Activated naive CD8-positive, alpha-beta T cell treated with anti-CD3 and anti-CD28 coated beads for 36 hours (primary cell): ENCODE measurements around the gene HMCN2. TPM values are rescaled to one million over a fixed set of nuclear protein-coding genes. Genes with fewer than 3 reads are reported as not detected.

Experiments used
- DNase-seq: peaks from one replicate; pipeline ENCODE4 v3.0.0; 2021
- H3K27ac Mint-ChIP-seq: one replicate; pipeline ENCODE4 v1.8.0; 2022; ENCODE audit warnings: mild to moderate bottlenecking, moderate library complexity, mixed read lengths
- H3K27me3 Mint-ChIP-seq: one replicate; pipeline ENCODE4 v1.8.0; 2022; ENCODE audit warnings: mild to moderate bottlenecking, mixed read lengths
- H3K36me3 Mint-ChIP-seq: one replicate; pipeline ENCODE4 v1.8.0; 2021; ENCODE audit warnings: mild to moderate bottlenecking, mixed read lengths
- H3K4me1 Mint-ChIP-seq: one replicate; pipeline ENCODE4 v1.8.0; 2021; ENCODE audit warnings: mixed read lengths
- H3K4me3 Mint-ChIP-seq: one replicate; pipeline ENCODE4 v1.8.0; 2022; ENCODE audit warnings: mild to moderate bottlenecking, moderate library complexity, mixed read lengths
- H3K9me3 Mint-ChIP-seq: one replicate; pipeline ENCODE4 v1.8.0; 2022; ENCODE audit warnings: mixed read lengths
- total RNA-seq, 2 experiments: library from RNA; stranded (reverse); gene quantifications; one replicate each; pipeline ENCODE4 v1.2.3, GENCODE V29; 2021

The HMCN2 gene
- total RNA-seq, 2 experiments from 2014 or later, result not detected

- H3K36me3 Mint-ChIP-seq, result no peaks in the 10 kb centered on the region
- H3K4me3 Mint-ChIP-seq, result no peak overlapping the region
- H3K9me3 Mint-ChIP-seq, result no peaks in the 10 kb centered on the region
- peaks cover 42% of the 10 kb centered on the region for H3K27me3 Mint-ChIP-seq
- no peak overlapping the region for H3K27ac Mint-ChIP-seq
- H3K4me1 Mint-ChIP-seq, result no peaks in the 10 kb centered on the region
- DNase-seq, result no peak
These were observed 206.7 kb downstream of the HMCN2 start for GRCh38 chr9:130472184-130472705.

GRCh38 chr9:130473009-130473408, 207.4 kb downstream of the HMCN2 start:
- DNase-seq, result no peak
- Mint-ChIP-seq H3K4me1 (no peaks in the 10 kb centered on the region), H3K27me3 (peaks cover 34% of the 10 kb centered on the region), H3K9me3 (no peaks in the 10 kb centered on the region), H3K36me3 (no peaks in the 10 kb centered on the region), H3K27ac (no peak overlapping the region), H3K4me3 (no peak overlapping the region)

DNA sequence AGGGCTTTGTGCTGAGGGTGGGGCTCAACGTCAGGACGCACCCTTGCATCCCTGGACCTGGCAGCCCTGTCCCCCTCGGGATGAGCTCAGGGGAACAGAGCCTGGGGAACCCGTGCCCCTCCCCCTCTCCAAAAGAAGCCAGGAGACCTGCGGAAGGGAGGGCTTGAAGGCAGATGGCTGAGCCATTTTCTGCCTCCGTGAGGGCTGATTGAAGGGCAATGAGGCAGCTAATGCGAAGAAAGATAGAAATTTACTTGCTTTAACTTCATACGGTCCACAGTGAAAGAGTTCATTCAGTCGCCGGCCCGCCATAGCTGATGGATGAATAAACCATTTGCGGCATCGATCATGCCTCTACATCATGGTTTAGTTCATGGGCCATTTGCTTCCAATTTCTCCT, 208.0 kb downstream of the HMCN2 start:
- Mint-ChIP-seq H3K27ac (no peak overlapping the region), H3K4me1 (no peaks in the 10 kb centered on the region), H3K27me3 (peaks cover 30% of the 10 kb centered on the region), H3K4me3 (no peak overlapping the region), H3K9me3 (no peaks in the 10 kb centered on the region), H3K36me3 (no peaks in the 10 kb centered on the region)
- DNase-seq, result no peak

DNA sequence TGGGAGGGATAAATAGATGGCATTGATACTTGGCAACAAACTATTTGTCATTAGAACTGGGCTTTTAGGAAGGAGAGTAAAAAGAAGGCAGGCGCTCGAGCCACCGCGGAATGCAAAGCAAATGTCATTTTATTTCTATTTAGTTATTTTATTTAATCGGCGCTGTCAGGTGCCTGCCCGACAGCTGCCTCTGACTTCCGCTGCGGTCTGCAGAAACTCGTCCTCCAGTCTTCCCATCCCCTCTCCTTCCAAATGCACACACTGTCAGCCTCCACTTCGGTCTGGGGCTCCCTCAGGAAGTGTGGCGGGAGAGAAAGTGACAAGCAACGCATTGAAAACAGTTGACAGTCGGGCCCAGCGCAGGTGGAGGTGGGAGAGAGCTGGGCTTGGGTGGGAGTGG, 208.5 kb downstream of the HMCN2 start:
- no peak for DNase-seq
- no peaks in the 10 kb centered on the region for H3K4me1 Mint-ChIP-seq
- H3K27me3 Mint-ChIP-seq, result peaks cover 26% of the 10 kb centered on the region
- H3K9me3 Mint-ChIP-seq, result no peaks in the 10 kb centered on the region
- H3K27ac Mint-ChIP-seq, result no peak overlapping the region
- H3K4me3 Mint-ChIP-seq, result no peak overlapping the region
- no peaks in the 10 kb centered on the region for H3K36me3 Mint-ChIP-seq

DNA sequence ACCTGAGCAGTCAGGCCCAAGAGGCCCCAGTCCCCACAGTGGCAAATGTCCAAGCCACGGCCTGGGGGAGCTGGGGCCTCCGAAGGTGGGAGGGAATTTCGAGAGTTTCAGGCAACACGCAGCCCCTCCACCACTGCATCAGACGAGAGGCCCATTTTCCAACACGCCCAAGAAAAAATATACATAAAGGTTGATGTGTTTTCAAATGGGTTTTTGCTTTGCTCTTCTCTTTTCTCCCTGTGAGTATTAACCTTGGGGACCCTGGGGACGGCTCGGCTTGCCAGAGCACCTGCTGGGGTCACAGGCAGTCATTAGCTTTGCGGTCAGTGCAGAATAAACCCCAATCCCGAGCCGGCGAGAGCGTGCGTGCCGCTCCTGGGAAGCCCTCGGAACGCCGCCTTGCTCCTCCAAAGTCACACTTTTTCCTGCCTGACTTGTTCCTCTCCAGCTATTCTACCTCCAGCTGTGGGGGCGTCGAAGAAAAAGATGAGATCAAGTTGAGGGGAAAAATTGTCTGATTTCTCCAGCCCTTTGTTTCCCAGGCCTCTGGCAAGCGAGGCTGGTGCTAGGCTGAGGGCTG, 210.7 kb downstream of the HMCN2 start:
- Mint-ChIP-seq H3K9me3 (no peaks in the 10 kb centered on the region), H3K27me3 (peaks cover 17% of the 10 kb centered on the region), H3K4me1 (no peaks in the 10 kb centered on the region), H3K36me3 (no peaks in the 10 kb centered on the region), H3K27ac (no peak overlapping the region), H3K4me3 (no peak overlapping the region)
- DNase-seq, result no peak

DNA sequence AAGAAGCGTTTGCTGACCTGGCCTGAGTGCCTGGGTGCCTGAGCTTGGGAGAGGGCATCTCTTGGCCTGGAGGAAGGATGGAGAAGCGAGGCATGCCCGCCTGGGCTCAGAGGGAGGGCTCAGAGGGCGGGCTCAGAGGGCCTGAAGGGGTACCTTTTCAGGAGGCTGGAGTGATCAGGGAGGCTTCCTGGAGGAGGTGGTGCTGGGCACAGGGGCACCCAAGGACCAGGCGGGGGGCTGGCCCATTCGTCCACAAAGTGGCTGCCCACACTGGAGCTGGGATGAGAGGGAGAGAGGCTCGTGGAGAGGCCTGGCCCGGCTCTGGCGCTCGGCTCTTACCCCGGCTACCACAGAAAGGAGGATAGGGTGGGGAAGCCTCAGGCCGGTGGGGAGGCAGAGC, 212.0 kb downstream of the HMCN2 start:
- no peak for DNase-seq
- Mint-ChIP-seq H3K4me1 (no peaks in the 10 kb centered on the region), H3K9me3 (no peaks in the 10 kb centered on the region), H3K4me3 (no peak overlapping the region), H3K27ac (no peak overlapping the region), H3K27me3 (peaks cover 17% of the 10 kb centered on the region), H3K36me3 (no peaks in the 10 kb centered on the region)

DNA sequence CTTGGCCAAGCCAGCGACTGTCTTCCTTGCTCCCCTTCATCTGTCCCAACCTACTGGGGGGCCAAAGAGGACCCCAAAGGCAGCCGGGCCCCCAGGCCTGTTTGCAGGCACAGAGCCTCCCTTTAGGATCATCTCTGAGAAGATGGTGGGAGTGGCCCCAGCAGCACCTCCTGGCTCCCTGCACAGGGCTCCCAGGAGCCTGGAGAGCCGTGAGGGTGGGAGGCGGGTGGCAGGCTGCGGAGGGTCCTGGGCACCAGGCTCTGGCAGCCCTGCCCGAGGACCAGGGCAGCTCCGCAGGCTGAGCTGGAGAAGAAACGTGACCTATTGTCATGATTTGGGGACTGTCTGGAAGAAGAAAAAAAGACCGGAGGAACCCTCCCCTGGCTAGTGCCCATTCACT, 212.6 kb downstream of the HMCN2 start:
- Mint-ChIP-seq H3K4me3 (no peak overlapping the region), H3K4me1 (no peaks in the 10 kb centered on the region), H3K9me3 (no peaks in the 10 kb centered on the region), H3K27me3 (peaks cover 23% of the 10 kb centered on the region), H3K27ac (no peak overlapping the region), H3K36me3 (no peaks in the 10 kb centered on the region)
- no peak for DNase-seq

DNA sequence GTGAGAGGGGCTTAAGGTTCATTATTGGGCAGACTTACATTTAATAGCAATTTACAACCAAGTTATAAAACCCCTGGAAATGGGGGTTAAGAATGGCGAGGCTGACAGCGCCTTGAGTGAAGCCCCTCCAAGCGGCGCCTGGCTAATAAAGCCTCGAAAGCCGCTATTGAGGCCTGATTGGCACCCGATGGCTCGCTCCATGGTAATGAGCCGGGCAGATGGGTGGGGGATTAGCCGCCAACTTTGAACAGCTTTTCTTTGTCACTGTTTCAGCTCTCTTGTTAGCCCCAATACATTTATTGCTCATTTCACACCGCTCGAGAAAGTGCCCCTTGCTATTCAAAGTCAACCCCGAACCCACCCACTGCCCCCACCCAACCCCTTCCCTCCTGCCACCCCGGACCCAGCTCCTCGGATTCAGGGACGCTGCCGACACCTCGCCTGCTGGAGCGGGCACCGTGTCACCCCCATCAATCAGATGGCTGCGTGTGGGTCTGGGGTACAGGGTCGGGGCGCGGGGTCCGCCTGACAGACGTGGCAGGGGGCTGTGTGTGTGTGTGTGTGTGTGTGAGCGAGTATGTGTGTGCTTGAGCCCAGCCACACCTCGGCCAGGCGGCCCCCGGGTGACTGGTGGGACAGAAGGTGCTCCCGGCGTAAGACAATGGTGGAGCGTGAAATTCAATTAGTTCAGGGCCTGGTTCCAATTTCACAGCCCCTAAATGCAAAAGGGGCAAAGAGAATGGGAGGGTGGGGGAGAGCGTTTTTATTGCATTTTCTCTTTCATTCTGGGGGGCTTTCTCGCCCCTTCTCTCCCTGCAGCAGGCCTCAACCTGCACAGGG, 213.4 kb downstream of the HMCN2 start:
- no peak overlapping the region for H3K27ac Mint-ChIP-seq
- H3K27me3 Mint-ChIP-seq, result peaks cover 31% of the 10 kb centered on the region
- H3K9me3 Mint-ChIP-seq, result no peaks in the 10 kb centered on the region
- no peaks in the 10 kb centered on the region for H3K4me1 Mint-ChIP-seq
- no peak for DNase-seq
- no peak overlapping the region for H3K4me3 Mint-ChIP-seq
- no peaks in the 10 kb centered on the region for H3K36me3 Mint-ChIP-seq

DNA sequence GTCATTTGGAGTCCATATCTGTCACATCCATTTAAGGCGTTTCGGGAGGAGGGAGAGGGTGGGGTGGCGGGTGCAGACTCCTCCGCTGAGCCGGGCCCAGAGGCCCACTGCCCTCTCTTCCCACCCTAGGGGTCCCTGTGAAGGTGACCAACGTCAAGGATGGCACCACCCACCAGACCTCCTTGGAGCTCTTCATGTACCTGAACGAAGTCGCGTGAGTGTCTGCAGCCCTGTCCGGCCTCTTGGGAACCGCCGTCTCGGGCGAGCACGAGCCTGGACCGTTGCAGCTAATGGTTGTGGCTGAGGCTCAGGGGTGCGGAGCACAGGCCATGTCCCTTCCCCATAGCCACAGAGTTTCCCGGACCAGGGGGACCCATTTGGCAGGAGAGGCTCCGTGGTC, 214.0 kb downstream of the HMCN2 start:
- no peak for DNase-seq
- Mint-ChIP-seq H3K27ac (no peak overlapping the region), H3K27me3 (peaks cover 33% of the 10 kb centered on the region), H3K36me3 (no peaks in the 10 kb centered on the region), H3K9me3 (no peaks in the 10 kb centered on the region), H3K4me1 (no peaks in the 10 kb centered on the region), H3K4me3 (no peak overlapping the region)

GRCh38 chr9:130480673-130481072, 215.1 kb downstream of the HMCN2 start:
- Mint-ChIP-seq H3K27me3 (peaks cover 34% of the 10 kb centered on the region), H3K4me1 (no peaks in the 10 kb centered on the region), H3K9me3 (no peaks in the 10 kb centered on the region), H3K27ac (no peak overlapping the region), H3K36me3 (no peaks in the 10 kb centered on the region), H3K4me3 (no peak overlapping the region)
- no peak for DNase-seq

- Mint-ChIP-seq H3K9me3 (no peaks in the 10 kb centered on the region), H3K4me1 (no peaks in the 10 kb centered on the region), H3K4me3 (no peak overlapping the region), H3K27me3 (peaks cover 34% of the 10 kb centered on the region), H3K36me3 (no peaks in the 10 kb centered on the region), H3K27ac (no peak overlapping the region)
- no peak for DNase-seq
These were observed 216.9 kb downstream of the HMCN2 start for GRCh38 chr9:130482463-130482862.

GRCh38 chr9:130483371-130483971, 217.9 kb downstream of the HMCN2 start:
- no peak overlapping the region for H3K27ac Mint-ChIP-seq
- H3K4me1 Mint-ChIP-seq, result no peaks in the 10 kb centered on the region
- H3K9me3 Mint-ChIP-seq, result no peaks in the 10 kb centered on the region
- peaks cover 37% of the 10 kb centered on the region for H3K27me3 Mint-ChIP-seq
- no peak overlapping the region for H3K4me3 Mint-ChIP-seq
- H3K36me3 Mint-ChIP-seq, result no peaks in the 10 kb centered on the region
- DNase-seq, result no peak

Other genes starting within 250 kb of the HMCN2 start
- 100 to 1,000 TPM; 198 TPM for gene FNBP1, start 222.6 kb upstream of the HMCN2 start, total RNA-seq
- gene GPR107, start 211.9 kb upstream of the HMCN2 start, total RNA-seq, result 10 to 100 TPM; 17.7 to 19.4 TPM
- gene NCS1, start 93.4 kb upstream of the HMCN2 start, total RNA-seq, result 10 to 100 TPM; 10.5 to 11.9 TPM
- 1 to 10 TPM; 5.1 TPM for gene ASS1, start 179.2 kb downstream of the HMCN2 start, total RNA-seq